ENCODE measurements around the gene TYK2. TPM values are rescaled to one million over a fixed set of nuclear protein-coding genes. Genes with fewer than 3 reads are reported as not detected.

Gene TYK2
- total and polyA plus RNA-seq, 9 of the 15 experiments (the other 6 are each of a cell fraction or from before 2014, with no cell fraction given), result 15.0 to 182 (median 85.9) TPM

- TF ChIP-seq MEF2D (tag; conservative IDR thresholded peaks at IDR 0.05; ENCODE audit: low read depth), result no peak
- no peak for TF ChIP-seq E2F4 (CRISPR knock-in tag; IDR thresholded peaks at IDR 0.05; ENCODE audit: low read depth)
- TF ChIP-seq MCM2 (IDR thresholded peaks at IDR 0.05; ENCODE audit: low read depth), result no peak
- peak; percentile 75 for TF ChIP-seq ZEB2 (IDR thresholded peaks at IDR 0.05)
- TF ChIP-seq FOXO4 (CRISPR knock-in tag; IDR thresholded peaks at IDR 0.05), result no peak
- TF ChIP-seq CHCHD3 (CRISPR knock-in tag; IDR thresholded peaks at IDR 0.05), result no peak
- no peak for TF ChIP-seq ZC3H8 (IDR thresholded peaks at IDR 0.05)
- no peak for TF ChIP-seq RCOR1 (IDR thresholded peaks at IDR 0.05; ENCODE audit: borderline replicate concordance in 1 of 2, low read depth in 2 of 2, low read length in 2 of 2)
- TF ChIP-seq ATF3 (IDR thresholded peaks at IDR 0.05), result no peak
- TF ChIP-seq ATF3 (CRISPR knock-in tag; conservative IDR thresholded peaks at IDR 0.05), result no peak
- TF ChIP-seq ZNF134 (CRISPR knock-in tag; conservative IDR thresholded peaks at IDR 0.05), result no peak
- no peak for TF ChIP-seq KLF13 (tag; IDR thresholded peaks at IDR 0.05; ENCODE audit: borderline replicate concordance, low read depth)
- no peak for TF ChIP-seq BRD4 (IDR thresholded peaks at IDR 0.05)
- TF ChIP-seq ZNF695 (CRISPR knock-in tag; IDR thresholded peaks at IDR 0.05), result no peak
- no peak for TF ChIP-seq ZNF436 (CRISPR knock-in tag; IDR thresholded peaks at IDR 0.05)
- TF ChIP-seq NCOA2 (IDR thresholded peaks at IDR 0.05; ENCODE audit: partially characterized antibody in 2 of 2), result no peak
- TF ChIP-seq BRF2 (IDR thresholded peaks at IDR 0.05; ENCODE audit: borderline replicate concordance, insufficient read depth, insufficient read length), result no peak
- no peak for TF ChIP-seq PRMT5 (CRISPR knock-in tag; IDR thresholded peaks at IDR 0.05)
- no peak for TF ChIP-seq GATAD2A (IDR thresholded peaks at IDR 0.05)
- peak; percentile 55; the same call in 1 of the 2 replicates for TF ChIP-seq TEAD4 (IDR thresholded peaks at IDR 0.05; ENCODE audit: low read length)
- TF ChIP-seq TEAD4 (CRISPR knock-in tag; IDR thresholded peaks at IDR 0.05; ENCODE audit: borderline replicate concordance), result no peak
- TF ChIP-seq NFYB (IDR thresholded peaks at IDR 0.05; ENCODE audit: extremely low read depth, insufficient read length), result no peak
- TF ChIP-seq THAP7 (CRISPR knock-in tag; IDR thresholded peaks at IDR 0.05), result no peak
Observed at GRCh38 chr19:10390652-10391286, 10.4 kb upstream of the TYK2 start (continued).

All from K562 (cell line).